ENCODE data around the gene ECHS1.

GRCh38 chr10:133350283-133350949 is 22.7 kb downstream of the ECHS1 start:
- TF ChIP-seq, protein P1, sequence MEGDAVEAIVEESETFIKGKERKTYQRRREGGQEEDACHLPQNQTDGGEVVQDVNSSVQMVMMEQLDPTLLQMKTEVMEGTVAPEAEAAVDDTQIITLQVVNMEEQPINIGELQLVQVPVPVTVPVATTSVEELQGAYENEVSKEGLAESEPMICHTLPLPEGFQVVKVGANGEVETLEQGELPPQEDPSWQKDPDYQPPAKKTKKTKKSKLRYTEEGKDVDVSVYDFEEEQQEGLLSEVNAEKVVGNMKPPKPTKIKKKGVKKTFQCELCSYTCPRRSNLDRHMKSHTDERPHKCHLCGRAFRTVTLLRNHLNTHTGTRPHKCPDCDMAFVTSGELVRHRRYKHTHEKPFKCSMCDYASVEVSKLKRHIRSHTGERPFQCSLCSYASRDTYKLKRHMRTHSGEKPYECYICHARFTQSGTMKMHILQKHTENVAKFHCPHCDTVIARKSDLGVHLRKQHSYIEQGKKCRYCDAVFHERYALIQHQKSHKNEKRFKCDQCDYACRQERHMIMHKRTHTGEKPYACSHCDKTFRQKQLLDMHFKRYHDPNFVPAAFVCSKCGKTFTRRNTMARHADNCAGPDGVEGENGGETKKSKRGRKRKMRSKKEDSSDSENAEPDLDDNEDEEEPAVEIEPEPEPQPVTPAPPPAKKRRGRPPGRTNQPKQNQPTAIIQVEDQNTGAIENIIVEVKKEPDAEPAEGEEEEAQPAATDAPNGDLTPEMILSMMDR (IDR thresholded peaks at IDR 0.05; ENCODE audit: extremely low read depth in 1 of 2, insufficient read depth in 1 of 2, low read depth in 1 of 2, low read length in 2 of 2), result no peak
- no peak for TF ChIP-seq POLR2A (IDR thresholded peaks at IDR 0.05; ENCODE audit: low read depth, low read length)
- no peak for TF ChIP-seq EZH2 (IDR thresholded peaks at IDR 0.05; ENCODE audit: borderline replicate concordance, low read depth, low read length, severe bottlenecking)
- no peak for TF ChIP-seq POLR2AphosphoS5 (IDR thresholded peaks at IDR 0.05; ENCODE audit: insufficient read depth, low read depth, low read length)
- no peak for TF ChIP-seq MAX (IDR thresholded peaks at IDR 0.05; ENCODE audit: insufficient read depth, insufficient read length)
- no peak for TF ChIP-seq JUN (IDR thresholded peaks at IDR 0.05; ENCODE audit: borderline replicate concordance, insufficient read depth, insufficient read length, low read depth)
- TF ChIP-seq FOS (IDR thresholded peaks at IDR 0.05; ENCODE audit: borderline replicate concordance, insufficient read depth, low read length), result no peak
- TF ChIP-seq MYC (IDR thresholded peaks at IDR 0.05; ENCODE audit: low read depth, low read length), result no peak

Measured in endothelial cell of umbilical vein (primary cell).